Measurements from ENCODE around the gene SSU72.

GRCh38 chr1:1578371-1578940 is 3.8 kb upstream of the SSU72 start:
- TF ChIP-seq, protein P1, sequence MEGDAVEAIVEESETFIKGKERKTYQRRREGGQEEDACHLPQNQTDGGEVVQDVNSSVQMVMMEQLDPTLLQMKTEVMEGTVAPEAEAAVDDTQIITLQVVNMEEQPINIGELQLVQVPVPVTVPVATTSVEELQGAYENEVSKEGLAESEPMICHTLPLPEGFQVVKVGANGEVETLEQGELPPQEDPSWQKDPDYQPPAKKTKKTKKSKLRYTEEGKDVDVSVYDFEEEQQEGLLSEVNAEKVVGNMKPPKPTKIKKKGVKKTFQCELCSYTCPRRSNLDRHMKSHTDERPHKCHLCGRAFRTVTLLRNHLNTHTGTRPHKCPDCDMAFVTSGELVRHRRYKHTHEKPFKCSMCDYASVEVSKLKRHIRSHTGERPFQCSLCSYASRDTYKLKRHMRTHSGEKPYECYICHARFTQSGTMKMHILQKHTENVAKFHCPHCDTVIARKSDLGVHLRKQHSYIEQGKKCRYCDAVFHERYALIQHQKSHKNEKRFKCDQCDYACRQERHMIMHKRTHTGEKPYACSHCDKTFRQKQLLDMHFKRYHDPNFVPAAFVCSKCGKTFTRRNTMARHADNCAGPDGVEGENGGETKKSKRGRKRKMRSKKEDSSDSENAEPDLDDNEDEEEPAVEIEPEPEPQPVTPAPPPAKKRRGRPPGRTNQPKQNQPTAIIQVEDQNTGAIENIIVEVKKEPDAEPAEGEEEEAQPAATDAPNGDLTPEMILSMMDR (IDR thresholded peaks at IDR 0.05), result no peak
- TF ChIP-seq POLR2A (IDR thresholded peaks at IDR 0.05), result no peak

Measured in esophagus squamous epithelium (tissue), 4 donors.